CD14-positive monocyte (primary cell): ENCODE results near the gene MXRA7. TPM values are rescaled to one million over a fixed set of nuclear protein-coding genes. Genes with fewer than 3 reads are reported as not detected.

Source experiments
- DNase-seq, 3 donors: peaks; one replicate each; pipeline ENCODE4 v3.0.0-alpha.2; 2011 to 2022
- H2AFZ ChIP-seq: 2 replicates; pipeline ENCODE4 v1.6.0; 2012; ENCODE audit warnings: mild to moderate bottlenecking, low read depth, low read length, inconsistent platforms; ENCODE audit not compliant: insufficient read depth, poor library complexity, severe bottlenecking
- H3K27ac ChIP-seq, 2 donors: 1 replicate in 1 of 2; 2 replicates in 1 of 2; pipeline ENCODE4 v1.5.1; 2012 to 2013; ENCODE audit warnings: low read length in 2 of 2, control low read depth in 1 of 2, inconsistent platforms in 1 of 2, low read depth in 1 of 2, mild to moderate bottlenecking in 1 of 2
- H3K27me3 ChIP-seq, 2 donors: one replicate each; pipeline versions ENCODE4 v1.6.0 to v1.6.1; 2011 to 2013; ENCODE audit warnings: low read length in 2 of 2; ENCODE audit not compliant: control insufficient read depth in 2 of 2, insufficient read depth in 2 of 2
- H3K36me3 ChIP-seq, 2 donors: replicated peaks in 1 of 2; 1 replicate in 1 of 2; 2 replicates in 1 of 2; pipeline versions ENCODE4 v1.5.1 to v1.6.1; 2012 to 2013; ENCODE audit warnings: low read length in 2 of 2, control low read depth in 1 of 2, inconsistent platforms in 1 of 2, mild to moderate bottlenecking in 1 of 2; ENCODE audit not compliant: insufficient read depth in 2 of 2, control insufficient read depth in 1 of 2
- H3K4me1 ChIP-seq, 2 donors: 1 replicate in 1 of 2; 2 replicates in 1 of 2; pipeline versions ENCODE4 v1.5.1 to v1.6.1; 2012 to 2013; ENCODE audit warnings: low read length in 2 of 2, control low read depth in 1 of 2, inconsistent platforms in 1 of 2, mild to moderate bottlenecking in 1 of 2, moderate library complexity in 1 of 2; ENCODE audit not compliant: insufficient read depth in 2 of 2, control insufficient read depth in 1 of 2
- H3K4me2 ChIP-seq: replicated peaks from 2 replicates; pipeline ENCODE3; 2012; ENCODE audit warnings: low read length, moderate library complexity, mild to moderate bottlenecking; ENCODE audit not compliant: poor library complexity, severe bottlenecking; ENCODE audit errors: extremely low read depth
- H3K4me3 ChIP-seq, 3 experiments: fragments of 200-600 bp in 1 of 3; sonication (generic) in 1 of 3; replicated peaks in 1 of 3; 1 replicate in 2 of 3; 2 replicates in 1 of 3; pipeline ENCODE4 v1.5.1; 2011 to 2013; ENCODE audit warnings: low read length in 3 of 3, mild to moderate bottlenecking in 3 of 3, control low read depth in 2 of 3, low read depth in 2 of 3, inconsistent platforms in 1 of 3, moderate library complexity in 1 of 3
- H3K79me2 ChIP-seq: 2 replicates; pipeline ENCODE4 v1.6.0; 2012; ENCODE audit warnings: mild to moderate bottlenecking, control low read depth, inconsistent platforms, low read length, moderate library complexity; ENCODE audit not compliant: insufficient read depth
- H3K9ac ChIP-seq: 2 replicates; pipeline ENCODE4 v1.6.0; 2017; ENCODE audit warnings: low read length, mild to moderate bottlenecking; ENCODE audit not compliant: insufficient read depth, poor library complexity, severe bottlenecking
- H3K9me3 ChIP-seq, 2 donors: replicated peaks in 1 of 2; 1 replicate in 1 of 2; 2 replicates in 1 of 2; pipeline versions ENCODE4 v1.5.1 to v1.6.1; 2012 to 2013; ENCODE audit warnings: low read length in 2 of 2, control low read depth in 1 of 2; ENCODE audit not compliant: control insufficient read depth in 1 of 2, insufficient read depth in 1 of 2
- H4K20me1 ChIP-seq: 2 replicates; pipeline ENCODE4 v1.6.0; 2012; ENCODE audit warnings: mild to moderate bottlenecking, low read length, control low read depth, moderate library complexity; ENCODE audit not compliant: insufficient read depth
- H3K27ac Mint-ChIP-seq, 7 donors: one replicate each; pipeline ENCODE4 v1.8.0; 2020; ENCODE audit warnings: mild to moderate bottlenecking in 7 of 7, mixed read lengths in 7 of 7, moderate library complexity in 6 of 7, inconsistent platforms in 2 of 7
- H3K27me3 Mint-ChIP-seq, 3 donors: one replicate each; pipeline ENCODE4 v1.8.0; 2021 to 2022; ENCODE audit warnings: low read depth in 3 of 3, mild to moderate bottlenecking in 3 of 3, mixed read lengths in 3 of 3, moderate library complexity in 3 of 3, inconsistent platforms in 1 of 3
- H3K36me3 Mint-ChIP-seq, 2 donors: one replicate each; pipeline ENCODE4 v1.8.0; 2020; ENCODE audit warnings: mixed read lengths in 2 of 2, inconsistent platforms in 1 of 2, mild to moderate bottlenecking in 1 of 2
- H3K4me1 Mint-ChIP-seq: one replicate; pipeline ENCODE4 v1.8.0; 2020; ENCODE audit warnings: mild to moderate bottlenecking, mixed read lengths
- H3K4me3 Mint-ChIP-seq, 2 donors: one replicate each; pipeline ENCODE4 v1.8.0; 2020; ENCODE audit warnings: mild to moderate bottlenecking in 2 of 2, mixed read lengths in 2 of 2, moderate library complexity in 1 of 2
- H3K9me3 Mint-ChIP-seq, 7 donors: one replicate each; pipeline ENCODE4 v1.8.0; 2020 to 2022; ENCODE audit warnings: mixed read lengths in 7 of 7, mild to moderate bottlenecking in 6 of 7, moderate library complexity in 6 of 7, inconsistent platforms in 2 of 7
- WGBS: methylation state at CpG from one replicate; pipeline ENCODE4 v1.1.5; 2013; ENCODE audit warnings: missing lambda C conversion rate; ENCODE audit not compliant: insufficient coverage; 5-methylcytosine and 5-hydroxymethylcytosine counted together
- intact Hi-C, 2 donors: fragments of 100-400 bp; cut with micrococcal nuclease; formaldehyde crosslinking; loops; one replicate each; pipeline versions ENCODE4 v1.15.0 to v1.15.1; 2023
- polyA plus RNA-seq, 3 donors: library from polyadenylated mRNA; depleted of rRNA in 1 of 3; unstranded in 2 of 3; stranded (reverse) in 1 of 3; fragments of 300-500 nt in 2 of 3; fragments of >200 nt in 1 of 3; fragmentation: Illumina TruSeq in 2 of 3; gene quantifications; 1 replicate in 2 of 3; 2 replicates in 1 of 3; pipeline ENCODE4 v1.2.3, GENCODE V29; 2012 to 2021
- TF ChIP-seq, protein P1 (sequence below): fragments of 200-600 bp; IDR thresholded peaks from one replicate; pipeline ENCODE4 v1.8.0; 2022; ENCODE audit warnings: antibody characterized with exemption, mild to moderate bottlenecking

Gene MXRA7
- polyA plus RNA-seq, 3 donors = 0.13 to 0.81 (median 0.30) TPM

- H4K20me1 ChIP-seq = peaks cover 60% of the 10 kb centered on the region
- Mint-ChIP-seq H3K4me1 (peaks cover 44% of the 10 kb centered on the region), H3K9me3 (peaks cover 0 to 2% (median 0%) of the 10 kb centered on the region in 7 donors), H3K27me3 (peaks cover 0 to 2% (median 0%) of the 10 kb centered on the region in 3 donors), H3K36me3 (peaks cover 40 to 50% of the 10 kb centered on the region in 2 donors), H3K27ac (peak overlapping the region; percentile 92 to 98 (median 96)), H3K4me3 (peak overlapping the region; percentile 98 to 99)
- TF ChIP-seq, protein P1, sequence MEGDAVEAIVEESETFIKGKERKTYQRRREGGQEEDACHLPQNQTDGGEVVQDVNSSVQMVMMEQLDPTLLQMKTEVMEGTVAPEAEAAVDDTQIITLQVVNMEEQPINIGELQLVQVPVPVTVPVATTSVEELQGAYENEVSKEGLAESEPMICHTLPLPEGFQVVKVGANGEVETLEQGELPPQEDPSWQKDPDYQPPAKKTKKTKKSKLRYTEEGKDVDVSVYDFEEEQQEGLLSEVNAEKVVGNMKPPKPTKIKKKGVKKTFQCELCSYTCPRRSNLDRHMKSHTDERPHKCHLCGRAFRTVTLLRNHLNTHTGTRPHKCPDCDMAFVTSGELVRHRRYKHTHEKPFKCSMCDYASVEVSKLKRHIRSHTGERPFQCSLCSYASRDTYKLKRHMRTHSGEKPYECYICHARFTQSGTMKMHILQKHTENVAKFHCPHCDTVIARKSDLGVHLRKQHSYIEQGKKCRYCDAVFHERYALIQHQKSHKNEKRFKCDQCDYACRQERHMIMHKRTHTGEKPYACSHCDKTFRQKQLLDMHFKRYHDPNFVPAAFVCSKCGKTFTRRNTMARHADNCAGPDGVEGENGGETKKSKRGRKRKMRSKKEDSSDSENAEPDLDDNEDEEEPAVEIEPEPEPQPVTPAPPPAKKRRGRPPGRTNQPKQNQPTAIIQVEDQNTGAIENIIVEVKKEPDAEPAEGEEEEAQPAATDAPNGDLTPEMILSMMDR = no peak
- intact Hi-C loops = loop anchor here (1.0 to 10.0 kb wide), 2 partner anchors 8 to 471 kb away; partner anchors contain the start of gene UBALD2 (in 1 of the 2)
- peak overlapping the region; percentile 92 to 100 (median 93) for H3K4me3 ChIP-seq
- H3K9me3 ChIP-seq = no peaks in the 10 kb centered on the region
- no peak for DNase-seq
- H2AFZ ChIP-seq = no peak overlapping the region
- WGBS = 1% methylated on average over 15 of the region's 20 CpGs
- peak overlapping the region; percentile 87 for H3K4me2 ChIP-seq
- peaks cover 81% of the 10 kb centered on the region for H3K79me2 ChIP-seq
- H3K4me1 ChIP-seq = peaks cover 37 to 45% of the 10 kb centered on the region in 2 donors
- H3K9ac ChIP-seq = peak overlapping the region; percentile 97
- H3K27me3 ChIP-seq = no peaks in the 10 kb centered on the region
- peak overlapping the region; percentile 80 to 99 for H3K27ac ChIP-seq
- peaks cover 39 to 52% of the 10 kb centered on the region in 2 donors for H3K36me3 ChIP-seq
These were observed 25.0 kb upstream of the MXRA7 start for GRCh38 chr17:76735586-76736348.

DNA sequence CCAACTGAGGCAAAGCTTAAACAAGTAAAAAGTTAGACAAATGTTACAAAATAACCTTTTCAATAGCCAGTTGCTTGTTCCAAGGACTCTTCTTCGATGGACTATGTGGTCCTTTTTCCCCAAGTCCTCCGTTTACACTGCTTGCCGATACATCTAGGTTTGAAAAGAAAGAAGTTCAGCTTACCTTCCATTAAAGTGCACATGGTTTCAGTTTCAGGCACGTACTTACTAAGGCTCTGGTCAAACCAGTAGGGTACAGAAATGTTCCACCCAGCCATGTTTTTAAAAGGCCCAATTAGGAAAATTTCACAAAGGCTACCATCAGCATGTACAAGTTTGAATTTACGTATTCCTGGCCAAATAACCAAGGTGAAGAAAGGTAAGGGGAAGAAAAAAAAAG is 24.2 kb upstream of the MXRA7 start:
- no peaks in the 10 kb centered on the region for H3K9me3 ChIP-seq
- WGBS = 4% methylated on average over 3 of the region's 5 CpGs
- H3K27ac Mint-ChIP-seq = peak overlapping the region; percentile 74 to 98 (median 88)
- peaks cover 39 to 56% of the 10 kb centered on the region in 2 donors for H3K36me3 ChIP-seq
- peaks cover 42 to 57% of the 10 kb centered on the region in 2 donors for H3K36me3 Mint-ChIP-seq
- peak in 2 of 3 donors; percentile 41 to 44 for DNase-seq
- peaks cover 0 to 2% (median 0%) of the 10 kb centered on the region in 3 donors for H3K27me3 Mint-ChIP-seq
- TF ChIP-seq, protein P1 = no peak
- peaks cover 87% of the 10 kb centered on the region for H3K79me2 ChIP-seq
- peak overlapping the region; percentile 98 to 99 for H3K4me3 Mint-ChIP-seq
- peaks cover 60% of the 10 kb centered on the region for H4K20me1 ChIP-seq
- peak overlapping the region; percentile 87 for H3K4me2 ChIP-seq
- H3K9me3 Mint-ChIP-seq = peaks cover 0 to 2% (median 0%) of the 10 kb centered on the region in 7 donors
- H3K4me1 Mint-ChIP-seq = peaks cover 44% of the 10 kb centered on the region
- peak overlapping the region; percentile 92 to 100 (median 93) for H3K4me3 ChIP-seq
- peak overlapping the region in 1 of 2 donors; percentile 99 for H3K27ac ChIP-seq
- intact Hi-C loops = loop anchor here (1.0 to 10.0 kb wide), 2 partner anchors 8 to 470 kb away; partner anchors contain the start of gene UBALD2 (in 1 of the 2)
- no peaks in the 10 kb centered on the region for H3K27me3 ChIP-seq
- no peak overlapping the region for H2AFZ ChIP-seq
- H3K4me1 ChIP-seq = peaks cover 37 to 45% of the 10 kb centered on the region in 2 donors
- H3K9ac ChIP-seq = no peak overlapping the region
